ENCODE data around the gene FBXW4. TPM values are rescaled to one million over a fixed set of nuclear protein-coding genes. Genes with fewer than 3 reads are reported as not detected.

FBXW4 gene
- total and polyA plus RNA-seq, 9 of the 15 experiments (the other 6 are each of a cell fraction or from before 2014, with no cell fraction given): 1.0 to 10.6 (median 5.4) TPM

- Histone ChIP-seq H3K4me2 (ENCODE audit: insufficient read depth, low read length) (no peak overlapping the region), H3K36me3 (ENCODE audit: control insufficient read depth, insufficient read depth, low read length) (no peaks in the 10 kb centered on the region), H3K9me3 (replicated peaks; ENCODE audit: control insufficient read depth, insufficient read depth, low read depth, low read length) (no peaks in the 10 kb centered on the region), H3K4me1 (replicated peaks in 1 of 2; ENCODE audit: control insufficient read depth in 2 of 2, insufficient read depth in 2 of 2, low read length in 2 of 2) (no peaks in the 10 kb centered on the region; a peak in 1 of 5 replicates), H4K20me1 (replicated peaks; ENCODE audit: control insufficient read depth, insufficient read depth, low read length) (no peaks in the 10 kb centered on the region), H2AFZ (ENCODE audit: low read depth, low read length) (no peak overlapping the region), H3K27me3 (ENCODE audit: control insufficient read depth in 2 of 2, insufficient read depth in 2 of 2, low read length in 2 of 2) (no peaks in the 10 kb centered on the region), H3K9ac (ENCODE audit: insufficient read depth in 1 of 2, low read depth in 2 of 2, low read length in 2 of 2) (no peak overlapping the region), H3K27ac (ENCODE audit: extremely low read depth, low read depth, low read length) (no peak overlapping the region), H3K9me1 (ENCODE audit: control insufficient read depth, insufficient read depth, low read length) (no peaks in the 10 kb centered on the region), H3K4me3 (no peak overlapping the region), H3K79me2 (ENCODE audit: control insufficient read depth, insufficient read depth, low read length) (no peaks in the 10 kb centered on the region)
- FAIRE-seq (no peak), ATAC-seq (no peak), DNase-seq (ENCODE audit: extremely low read depth in 1 of 4, low spot score in 3 of 4) (no peak)
- in situ Hi-C loops (cut with MboI): no loop called here
- 75% methylated on average over 2 of the region's 5 CpGs for WGBS (ENCODE audit: insufficient coverage, low coverage, missing lambda C conversion rate)
- TF ChIP-seq KLF6 (CRISPR knock-in tag; IDR thresholded peaks at IDR 0.05; ENCODE audit: borderline replicate concordance) (no peak), CTBP1 (IDR thresholded peaks at IDR 0.05; ENCODE audit: borderline replicate concordance) (no peak), ETS1 (conservative IDR thresholded peaks at IDR 0.05; ENCODE audit: control insufficient read depth, low read depth, low read length) (no peak), CHCHD3 (CRISPR knock-in tag; IDR thresholded peaks at IDR 0.05) (no peak), HCFC1 (IDR thresholded peaks at IDR 0.05; ENCODE audit: low read depth, low read length) (no peak), RBBP5 (IDR thresholded peaks at IDR 0.05; ENCODE audit: borderline replicate concordance, insufficient read depth, low read length, poor library complexity, severe bottlenecking) (no peak), CREB5 (CRISPR knock-in tag; IDR thresholded peaks at IDR 0.05) (no peak)
- TF ChIP-seq, protein P1, sequence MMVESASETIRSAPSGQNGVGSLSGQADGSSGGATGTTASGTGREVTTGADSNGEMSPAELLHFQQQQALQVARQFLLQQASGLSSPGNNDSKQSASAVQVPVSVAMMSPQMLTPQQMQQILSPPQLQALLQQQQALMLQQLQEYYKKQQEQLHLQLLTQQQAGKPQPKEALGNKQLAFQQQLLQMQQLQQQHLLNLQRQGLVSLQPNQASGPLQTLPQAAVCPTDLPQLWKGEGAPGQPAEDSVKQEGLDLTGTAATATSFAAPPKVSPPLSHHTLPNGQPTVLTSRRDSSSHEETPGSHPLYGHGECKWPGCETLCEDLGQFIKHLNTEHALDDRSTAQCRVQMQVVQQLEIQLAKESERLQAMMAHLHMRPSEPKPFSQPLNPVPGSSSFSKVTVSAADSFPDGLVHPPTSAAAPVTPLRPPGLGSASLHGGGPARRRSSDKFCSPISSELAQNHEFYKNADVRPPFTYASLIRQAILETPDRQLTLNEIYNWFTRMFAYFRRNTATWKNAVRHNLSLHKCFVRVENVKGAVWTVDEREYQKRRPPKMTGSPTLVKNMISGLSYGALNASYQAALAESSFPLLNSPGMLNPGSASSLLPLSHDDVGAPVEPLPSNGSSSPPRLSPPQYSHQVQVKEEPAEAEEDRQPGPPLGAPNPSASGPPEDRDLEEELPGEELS (CRISPR knock-in tag; IDR thresholded peaks at IDR 0.05; ENCODE audit: borderline replicate concordance): no peak
- ChIA-PET POLR2A (no interaction called here), CTCF (ENCODE audit: low intra/inter-chr PET ratio) (no interaction called here)
- intact Hi-C loops (cut with micrococcal nuclease): no loop called here
- no TSS peak for BruUV-seq (replicated peaks)
Measured at GRCh38 chr10:101651336-101651735, 43.6 kb downstream of the FBXW4 start.

Measured in K562 (cell line).